Measurements from ENCODE around the gene SSH2.

DNA sequence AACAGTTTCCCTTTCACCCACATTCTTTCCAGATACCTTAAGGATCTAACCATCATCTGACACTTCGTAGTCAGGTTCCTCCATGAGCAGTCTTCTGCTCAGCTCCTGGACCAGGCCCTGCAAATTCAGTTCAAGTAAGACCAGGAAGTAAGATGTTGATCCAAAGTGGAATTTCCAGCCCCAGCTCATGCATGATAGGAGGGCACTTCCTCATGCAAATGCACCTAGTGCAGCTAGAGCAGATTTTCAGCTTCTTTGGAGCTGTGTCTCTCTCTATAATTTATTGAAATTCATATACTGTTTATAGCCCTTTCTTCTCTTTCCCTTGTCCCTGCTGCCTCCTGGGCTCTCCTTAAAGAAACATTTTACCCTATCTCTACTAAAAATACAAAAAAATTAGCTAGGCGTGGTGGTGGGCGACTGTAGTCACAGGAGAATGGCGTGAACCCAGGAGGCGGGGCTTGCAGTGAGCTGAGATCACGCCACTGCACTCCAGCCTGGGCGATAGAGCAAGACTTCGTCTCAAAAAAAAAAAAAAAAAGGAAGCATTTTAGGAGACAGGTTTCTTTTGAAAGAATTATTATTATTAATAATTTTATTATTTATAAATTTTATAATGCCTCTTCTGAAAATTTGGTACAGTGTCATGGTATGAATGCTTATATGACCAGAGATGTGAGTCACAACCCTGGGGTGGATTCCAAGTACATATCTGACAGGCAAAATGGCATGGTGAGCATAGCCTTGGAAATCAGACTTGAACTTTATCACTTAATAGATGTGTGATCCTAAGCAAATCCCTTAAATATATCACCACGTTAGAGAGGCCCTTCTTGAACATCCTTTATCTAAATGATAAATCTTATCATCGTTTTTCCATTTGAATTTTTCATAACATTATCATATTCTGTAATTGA, 94.3 kb downstream of the SSH2 start:
- TF ChIP-seq POLR2A (IDR thresholded peaks at IDR 0.05) (no peak), POLR2AphosphoS5 (IDR thresholded peaks at IDR 0.05; ENCODE audit: insufficient read depth in 1 of 2, low read depth in 1 of 2) (no peak)
- TF ChIP-seq, protein P1, sequence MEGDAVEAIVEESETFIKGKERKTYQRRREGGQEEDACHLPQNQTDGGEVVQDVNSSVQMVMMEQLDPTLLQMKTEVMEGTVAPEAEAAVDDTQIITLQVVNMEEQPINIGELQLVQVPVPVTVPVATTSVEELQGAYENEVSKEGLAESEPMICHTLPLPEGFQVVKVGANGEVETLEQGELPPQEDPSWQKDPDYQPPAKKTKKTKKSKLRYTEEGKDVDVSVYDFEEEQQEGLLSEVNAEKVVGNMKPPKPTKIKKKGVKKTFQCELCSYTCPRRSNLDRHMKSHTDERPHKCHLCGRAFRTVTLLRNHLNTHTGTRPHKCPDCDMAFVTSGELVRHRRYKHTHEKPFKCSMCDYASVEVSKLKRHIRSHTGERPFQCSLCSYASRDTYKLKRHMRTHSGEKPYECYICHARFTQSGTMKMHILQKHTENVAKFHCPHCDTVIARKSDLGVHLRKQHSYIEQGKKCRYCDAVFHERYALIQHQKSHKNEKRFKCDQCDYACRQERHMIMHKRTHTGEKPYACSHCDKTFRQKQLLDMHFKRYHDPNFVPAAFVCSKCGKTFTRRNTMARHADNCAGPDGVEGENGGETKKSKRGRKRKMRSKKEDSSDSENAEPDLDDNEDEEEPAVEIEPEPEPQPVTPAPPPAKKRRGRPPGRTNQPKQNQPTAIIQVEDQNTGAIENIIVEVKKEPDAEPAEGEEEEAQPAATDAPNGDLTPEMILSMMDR (IDR thresholded peaks at IDR 0.05), result no peak
